HUES64 (cell line): ENCODE measurements around the gene STK24.
A peak's percentile ranks its signal among the peaks of the same experiment; 100 is the strongest.

Experiments used
- H3K27ac ChIP-seq: 2 replicates; pipeline ENCODE4 v1.7.0; 2013; ENCODE audit warnings: low read depth, low read length, inconsistent platforms
- H3K27me3 ChIP-seq: 2 replicates; pipeline ENCODE4 v1.6.1; 2013; ENCODE audit warnings: mild to moderate bottlenecking, low read length; ENCODE audit not compliant: insufficient read depth
- H3K36me3 ChIP-seq: 2 replicates; pipeline ENCODE4 v1.6.1; 2013; ENCODE audit warnings: mild to moderate bottlenecking, low read length; ENCODE audit not compliant: insufficient read depth
- H3K4me1 ChIP-seq: 2 replicates; pipeline ENCODE4 v1.6.1; 2013; ENCODE audit warnings: mild to moderate bottlenecking, low read length, moderate library complexity; ENCODE audit not compliant: insufficient read depth
- H3K4me3 ChIP-seq: 2 replicates; pipeline ENCODE4 v1.5.1; 2013; ENCODE audit warnings: mild to moderate bottlenecking, low read length, moderate library complexity
- H3K9ac ChIP-seq: 2 replicates; pipeline ENCODE4 v1.6.1; 2013; ENCODE audit warnings: mild to moderate bottlenecking, low read depth, low read length
- H3K9me3 ChIP-seq: 2 replicates; pipeline ENCODE4 v1.6.1; 2013; ENCODE audit warnings: low read depth, low read length; ENCODE audit not compliant: insufficient read depth
- WGBS: fragments of 150-250, 120-280 bp; methylation state at CpG from one replicate; pipeline ENCODE4 v1.1.7; 2013; ENCODE audit warnings: missing lambda C conversion rate; 5-methylcytosine and 5-hydroxymethylcytosine counted together

The STK24 gene

GRCh38 chr13:98452851-98453843 is 123.8 kb downstream of the STK24 start:
- 96% methylated on average over 15 of the region's 15 CpGs for WGBS
- Histone ChIP-seq H3K4me3 (no peak overlapping the region), H3K4me1 (peaks cover 21% of the 10 kb centered on the region), H3K27ac (no peak overlapping the region), H3K36me3 (peaks cover 81% of the 10 kb centered on the region), H3K9ac (no peak overlapping the region), H3K27me3 (no peaks in the 10 kb centered on the region), H3K9me3 (no peaks in the 10 kb centered on the region)

- H3K9ac ChIP-seq, result no peak overlapping the region
- 95% methylated on average over 23 of the region's 23 CpGs for WGBS
- no peak overlapping the region for H3K27ac ChIP-seq
- H3K4me3 ChIP-seq, result no peak overlapping the region
- H3K9me3 ChIP-seq, result no peaks in the 10 kb centered on the region
- H3K36me3 ChIP-seq, result peaks cover 84% of the 10 kb centered on the region
- no peaks in the 10 kb centered on the region for H3K27me3 ChIP-seq
- peaks cover 21% of the 10 kb centered on the region for H3K4me1 ChIP-seq
These were observed 125.0 kb downstream of the STK24 start for GRCh38 chr13:98451676-98452470.

- H3K27me3 ChIP-seq, result no peaks in the 10 kb centered on the region
- WGBS, result 63% methylated on average over 14 of the region's 14 CpGs
- H3K27ac ChIP-seq, result peak overlapping the region; percentile 7
- peaks cover 21% of the 10 kb centered on the region for H3K4me1 ChIP-seq
- H3K4me3 ChIP-seq, result no peak overlapping the region
- no peaks in the 10 kb centered on the region for H3K9me3 ChIP-seq
- H3K9ac ChIP-seq, result 0 out of 2 replicates have a peak overlapping the region, but pooled peaks have one; percentile 7
- H3K36me3 ChIP-seq, result peaks cover 79% of the 10 kb centered on the region
These were observed 126.3 kb downstream of the STK24 start for GRCh38 chr13:98450539-98451111.

- Histone ChIP-seq H3K27ac (peak overlapping the region; percentile 7; the same call in 1 of the 2 replicates), H3K36me3 (peaks cover 73% of the 10 kb centered on the region), H3K9ac (no peak overlapping the region), H3K4me3 (no peak overlapping the region), H3K27me3 (no peaks in the 10 kb centered on the region), H3K9me3 (no peaks in the 10 kb centered on the region), H3K4me1 (peaks cover 21% of the 10 kb centered on the region)
- WGBS, result 85% methylated on average over 1 of the region's 1 CpG
These were observed 126.9 kb downstream of the STK24 start for GRCh38 chr13:98450026-98450425.

GRCh38 chr13:98449273-98449672 is 127.6 kb downstream of the STK24 start:
- H3K27me3 ChIP-seq, result no peaks in the 10 kb centered on the region
- H3K36me3 ChIP-seq, result peaks cover 65% of the 10 kb centered on the region
- H3K4me3 ChIP-seq, result no peak overlapping the region
- no peaks in the 10 kb centered on the region for H3K9me3 ChIP-seq
- no peak overlapping the region for H3K27ac ChIP-seq
- H3K9ac ChIP-seq, result no peak overlapping the region
- peaks cover 21% of the 10 kb centered on the region for H3K4me1 ChIP-seq
- WGBS, result 92% methylated on average over 16 of the region's 16 CpGs

- no peak overlapping the region for H3K4me3 ChIP-seq
- peaks cover 58% of the 10 kb centered on the region for H3K36me3 ChIP-seq
- no peaks in the 10 kb centered on the region for H3K27me3 ChIP-seq
- no peaks in the 10 kb centered on the region for H3K9me3 ChIP-seq
- H3K27ac ChIP-seq, result no peak overlapping the region
- peaks cover 21% of the 10 kb centered on the region for H3K4me1 ChIP-seq
- 97% methylated on average over 5 of the region's 5 CpGs for WGBS
- H3K9ac ChIP-seq, result no peak overlapping the region
These were observed 128.3 kb downstream of the STK24 start for GRCh38 chr13:98448642-98448928.

- Histone ChIP-seq H3K4me3 (no peak overlapping the region), H3K27me3 (no peaks in the 10 kb centered on the region), H3K36me3 (peaks cover 53% of the 10 kb centered on the region), H3K9ac (no peak overlapping the region), H3K27ac (peak overlapping the region; percentile 35; the same call in 1 of the 2 replicates), H3K9me3 (no peaks in the 10 kb centered on the region), H3K4me1 (peaks cover 21% of the 10 kb centered on the region)
- WGBS, result 86% methylated on average over 28 of the region's 28 CpGs
These were observed 128.8 kb downstream of the STK24 start for GRCh38 chr13:98447881-98448641.

GRCh38 chr13:98447130-98447529 is 129.8 kb downstream of the STK24 start:
- H3K9me3 ChIP-seq, result no peaks in the 10 kb centered on the region
- peaks cover 52% of the 10 kb centered on the region for H3K36me3 ChIP-seq
- no peak overlapping the region for H3K4me3 ChIP-seq
- WGBS, result 92% methylated on average over 5 of the region's 5 CpGs
- no peak overlapping the region for H3K9ac ChIP-seq
- no peaks in the 10 kb centered on the region for H3K27me3 ChIP-seq
- no peak overlapping the region for H3K27ac ChIP-seq
- H3K4me1 ChIP-seq, result peaks cover 21% of the 10 kb centered on the region

- WGBS, result 94% methylated on average over 11 of the region's 11 CpGs
- no peak overlapping the region for H3K4me3 ChIP-seq
- H3K9me3 ChIP-seq, result no peaks in the 10 kb centered on the region
- H3K27ac ChIP-seq, result no peak overlapping the region
- no peak overlapping the region for H3K9ac ChIP-seq
- no peaks in the 10 kb centered on the region for H3K27me3 ChIP-seq
- peaks cover 53% of the 10 kb centered on the region for H3K36me3 ChIP-seq
- peaks cover 15% of the 10 kb centered on the region for H3K4me1 ChIP-seq
These were observed 130.7 kb downstream of the STK24 start for GRCh38 chr13:98446234-98446621.

- peaks cover 8% of the 10 kb centered on the region for H3K4me1 ChIP-seq
- H3K4me3 ChIP-seq, result no peak overlapping the region
- 46% methylated on average over 18 of the region's 18 CpGs for WGBS
- H3K36me3 ChIP-seq, result peaks cover 59% of the 10 kb centered on the region
- no peak overlapping the region for H3K27ac ChIP-seq
- no peak overlapping the region for H3K9ac ChIP-seq
- H3K9me3 ChIP-seq, result no peaks in the 10 kb centered on the region
- H3K27me3 ChIP-seq, result no peaks in the 10 kb centered on the region
These were observed 131.3 kb downstream of the STK24 start for GRCh38 chr13:98445340-98446233.
